Activated CD8-positive, alpha-beta memory T cell treated with anti-CD3 and anti-CD28 coated beads, Interleukin-2, amount 10 ng/mL, durations not matched to agents 7 days and 5 days (primary cell): ENCODE results near the gene OSBPL3. TPM values are rescaled to one million over a fixed set of nuclear protein-coding genes. Genes with fewer than 3 reads are reported as not detected.

Experiments
- ATAC-seq: fragments of 150-1000 bp; cut with Tn5 transposase; one replicate; pipeline ENCODE4 v1.10.0; 2021; ENCODE audit warnings: moderate library complexity
- CTCF ChIA-PET: fragments of 350-600 bp; sonication (Branson Sonifier 250); formaldehyde crosslinking; loops from one replicate; lab custom pipeline; 2021; ENCODE audit warnings: antibody characterized with exemption; lab: Charles Lee
- DNase-seq: peaks from one replicate; pipeline ENCODE4 v3.0.0-alpha.2; 2020
- H3K27ac Mint-ChIP-seq: one replicate; pipeline ENCODE4 v1.8.0; 2021; ENCODE audit warnings: mild to moderate bottlenecking, mixed read lengths
- H3K27me3 Mint-ChIP-seq: one replicate; pipeline ENCODE4 v1.8.0; 2021; ENCODE audit warnings: mixed read lengths
- H3K36me3 Mint-ChIP-seq: one replicate; pipeline ENCODE4 v1.8.0; 2021; ENCODE audit warnings: mild to moderate bottlenecking, mixed read lengths
- H3K4me1 Mint-ChIP-seq: one replicate; pipeline ENCODE4 v1.8.0; 2021; ENCODE audit warnings: mixed read lengths
- H3K4me3 Mint-ChIP-seq: one replicate; pipeline ENCODE4 v1.8.0; 2021; ENCODE audit warnings: mild to moderate bottlenecking, moderate library complexity, mixed read lengths
- H3K9me3 Mint-ChIP-seq: one replicate; pipeline ENCODE4 v1.8.0; 2022; ENCODE audit warnings: low read depth, mixed read lengths
- total RNA-seq, 2 experiments: library from RNA; stranded (reverse); gene quantifications; one replicate each; pipeline ENCODE4 v1.2.3, GENCODE V29; 2021

OSBPL3 gene
- total RNA-seq, 2 experiments from 2014 or later, result 98.3 to 133 TPM

DNA sequence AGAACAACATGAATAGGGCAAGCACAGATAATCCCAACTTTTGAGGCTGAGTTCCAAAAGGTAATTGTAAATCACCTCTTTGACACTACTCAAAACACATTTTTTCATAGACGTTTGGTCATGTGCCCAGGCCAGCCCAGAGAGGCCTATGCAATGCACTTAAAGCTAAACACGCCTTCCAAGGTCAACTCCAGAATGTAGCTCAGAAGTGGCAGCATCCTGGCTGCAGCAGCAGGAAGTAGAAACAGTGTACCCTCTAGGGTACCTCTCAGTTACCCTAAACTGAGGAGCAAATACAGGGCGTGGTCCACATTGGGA lies 58.7 kb downstream of the OSBPL3 start:
- DNase-seq (peak; percentile 67), ATAC-seq (peak; percentile 49)
- no peaks in the 10 kb centered on the region for H3K9me3 Mint-ChIP-seq
- CTCF ChIA-PET, result interaction anchor here (1.9 to 3.9 kb wide), 2 partner anchors 10 to 59 kb away, joined by 8 to 26 read pairs; partner anchors contain the start of gene OSBPL3
- H3K4me1 Mint-ChIP-seq, result peaks cover 94% of the 10 kb centered on the region
- no peaks in the 10 kb centered on the region for H3K27me3 Mint-ChIP-seq
- peak overlapping the region; percentile 91 for H3K27ac Mint-ChIP-seq
- peak overlapping the region; percentile 56 for H3K4me3 Mint-ChIP-seq
- H3K36me3 Mint-ChIP-seq, result peaks cover 30% of the 10 kb centered on the region

DNA sequence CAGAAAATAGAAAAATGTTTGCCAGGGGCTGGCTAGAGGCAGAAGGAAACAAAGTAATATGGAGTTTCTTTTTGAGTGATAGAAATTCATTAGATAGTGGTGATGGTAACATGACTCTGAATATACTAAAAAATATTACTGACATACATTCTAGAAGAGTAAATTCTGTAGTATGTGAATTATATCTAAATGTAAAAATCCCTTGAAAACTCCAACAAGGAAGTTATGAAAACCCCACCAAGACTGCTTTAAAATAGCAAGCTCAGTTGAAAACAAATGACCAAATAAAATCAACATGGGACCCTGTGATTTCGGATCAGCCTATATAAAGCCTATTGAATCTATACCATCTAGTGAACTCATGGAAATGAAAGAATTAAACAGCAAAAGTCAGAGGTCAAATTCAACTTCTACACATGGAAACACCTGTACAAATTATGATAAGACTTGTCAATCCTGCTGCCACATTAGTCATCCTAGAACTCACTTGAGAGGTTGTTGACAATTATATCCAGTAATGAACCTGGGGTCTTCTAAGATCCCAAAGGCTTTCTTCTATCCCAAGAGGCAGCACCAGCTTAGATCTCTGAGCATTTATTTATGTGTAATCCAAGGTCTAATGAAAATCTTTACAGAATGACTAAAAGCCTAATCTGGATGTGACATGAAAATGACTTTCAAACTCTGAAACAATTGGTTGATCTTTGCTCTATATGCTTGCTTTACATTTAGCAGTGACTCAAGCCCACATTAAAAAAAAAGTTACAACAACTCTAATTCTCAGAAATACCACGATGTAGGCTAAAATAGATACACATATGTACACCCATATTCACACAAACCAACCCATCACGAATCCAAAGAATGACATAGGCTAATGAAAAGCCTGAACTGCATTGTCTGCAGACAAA lies 59.3 kb downstream of the OSBPL3 start:
- Mint-ChIP-seq H3K4me3 (peak overlapping the region; percentile 56), H3K27me3 (no peaks in the 10 kb centered on the region), H3K9me3 (no peaks in the 10 kb centered on the region), H3K36me3 (peaks cover 36% of the 10 kb centered on the region), H3K27ac (peak overlapping the region; percentile 91), H3K4me1 (peaks cover 96% of the 10 kb centered on the region)
- DNase-seq (no peak), ATAC-seq (peak; percentile 73)
- CTCF ChIA-PET, result interaction anchor here (1.9 to 3.9 kb wide), 2 partner anchors 9 to 59 kb away, joined by 8 to 26 read pairs; partner anchors contain the start of gene OSBPL3

DNA sequence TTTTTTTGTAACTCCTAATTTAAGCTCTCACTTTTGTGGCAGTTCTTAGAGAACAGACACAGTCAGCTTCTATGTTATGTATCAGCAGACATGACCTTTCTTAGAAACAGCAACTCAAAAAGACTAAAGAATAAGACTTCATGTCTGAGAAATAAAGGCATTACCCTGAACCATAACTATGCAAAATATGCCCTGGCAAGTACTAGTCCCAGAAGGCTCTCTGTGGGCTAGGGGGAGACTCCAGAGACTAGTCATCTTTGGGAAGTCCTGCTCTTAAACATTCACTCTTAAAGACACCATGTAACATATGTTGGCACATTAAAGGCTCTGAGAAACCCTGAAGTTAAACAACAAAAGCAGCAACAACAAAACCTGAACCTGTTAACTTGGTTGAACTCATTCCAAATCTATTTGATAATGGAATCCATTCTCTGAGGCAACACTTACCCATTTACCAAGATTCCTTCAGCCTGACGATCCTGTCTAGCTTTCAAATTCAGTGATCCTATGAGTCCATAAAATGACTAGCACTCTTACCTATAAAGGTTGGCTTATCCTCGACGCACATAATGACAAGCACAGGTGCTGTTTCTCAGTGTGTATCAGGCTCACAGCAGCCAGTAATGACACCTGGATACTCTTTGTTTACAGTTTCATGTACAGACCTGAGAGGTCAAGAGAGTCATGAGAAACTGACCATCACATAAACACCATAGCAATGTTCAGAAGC lies 62.3 kb downstream of the OSBPL3 start:
- no peak overlapping the region for H3K4me3 Mint-ChIP-seq
- DNase-seq (no peak), ATAC-seq (no peak)
- no peaks in the 10 kb centered on the region for H3K9me3 Mint-ChIP-seq
- peaks cover 94% of the 10 kb centered on the region for H3K4me1 Mint-ChIP-seq
- H3K27me3 Mint-ChIP-seq, result no peaks in the 10 kb centered on the region
- no peak overlapping the region for H3K27ac Mint-ChIP-seq
- H3K36me3 Mint-ChIP-seq, result peaks cover 54% of the 10 kb centered on the region
- CTCF ChIA-PET, result interaction anchor here (0.5 to 1.3 kb wide), 2 partner anchors 8 to 9 kb away, joined by 3 to 4 read pairs; no protein-coding TSS in a partner anchor

- H3K4me3 Mint-ChIP-seq, result no peak overlapping the region
- no peak overlapping the region for H3K27ac Mint-ChIP-seq
- no peaks in the 10 kb centered on the region for H3K27me3 Mint-ChIP-seq
- no peak for DNase-seq
- CTCF ChIA-PET, result interaction anchor here (1.3 to 1.8 kb wide), 2 partner anchors 8 to 63 kb away, joined by 3 to 7 read pairs; partner anchors contain the start of gene OSBPL3
- peaks cover 94% of the 10 kb centered on the region for H3K4me1 Mint-ChIP-seq
- peaks cover 55% of the 10 kb centered on the region for H3K36me3 Mint-ChIP-seq
- no peaks in the 10 kb centered on the region for H3K9me3 Mint-ChIP-seq
- no peak for ATAC-seq
These were observed 63.4 kb downstream of the OSBPL3 start for GRCh38 chr7:24916463-24917040.

GRCh38 chr7:24914465-24914859 lies 65.5 kb downstream of the OSBPL3 start:
- H3K27ac Mint-ChIP-seq, result peak overlapping the region; percentile 68
- ATAC-seq (no peak), DNase-seq (no peak)
- no peak overlapping the region for H3K4me3 Mint-ChIP-seq
- H3K36me3 Mint-ChIP-seq, result peaks cover 60% of the 10 kb centered on the region
- H3K4me1 Mint-ChIP-seq, result peaks cover 93% of the 10 kb centered on the region
- CTCF ChIA-PET, result interaction anchor here (1.7 to 1.8 kb wide), 2 partner anchors 13 to 65 kb away, joined by 6 to 7 read pairs; partner anchors contain the start of gene OSBPL3
- no peaks in the 10 kb centered on the region for H3K9me3 Mint-ChIP-seq
- H3K27me3 Mint-ChIP-seq, result no peaks in the 10 kb centered on the region

DNA sequence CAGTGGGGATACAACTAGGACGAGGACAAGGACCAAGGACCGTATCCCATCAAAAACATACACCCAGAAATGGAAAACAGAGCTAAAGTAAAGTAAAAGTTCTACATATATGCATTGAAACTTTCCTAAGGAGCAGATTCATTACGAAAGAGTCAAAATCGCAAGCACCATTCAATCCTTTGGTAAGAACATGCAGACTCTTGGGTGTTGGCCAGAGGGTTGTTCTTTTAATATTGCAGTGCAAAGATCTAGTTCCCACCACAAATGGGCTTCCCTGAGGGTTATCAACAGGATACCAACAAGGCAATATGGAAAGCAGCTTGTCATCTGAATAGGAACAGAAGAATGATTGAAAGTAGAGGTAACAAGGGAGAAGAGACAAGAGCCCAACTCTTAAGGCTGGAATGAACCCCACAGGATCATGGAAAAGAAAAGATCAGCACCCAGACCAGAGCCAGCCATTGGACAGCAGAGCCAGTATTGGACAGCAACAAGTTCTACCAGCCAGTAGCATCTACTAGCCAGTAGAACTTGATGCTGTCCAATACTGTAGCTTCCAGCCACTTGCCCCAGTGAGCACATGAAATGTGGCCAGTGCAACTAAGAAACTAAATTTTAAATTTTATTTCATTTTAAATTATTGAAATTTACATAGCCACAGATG lies 66.0 kb downstream of the OSBPL3 start:
- DNase-seq (no peak), ATAC-seq (no peak)
- peak overlapping the region; percentile 99 for H3K27ac Mint-ChIP-seq
- H3K4me3 Mint-ChIP-seq, result no peak overlapping the region
- H3K9me3 Mint-ChIP-seq, result no peaks in the 10 kb centered on the region
- CTCF ChIA-PET, result interaction anchor here (1.0 to 7.6 kb wide), 4 partner anchors 13 to 94 kb away, joined by 3 to 69 read pairs (median 6); partner anchors contain the start of gene OSBPL3
- peaks cover 87% of the 10 kb centered on the region for H3K4me1 Mint-ChIP-seq
- no peaks in the 10 kb centered on the region for H3K27me3 Mint-ChIP-seq
- peaks cover 58% of the 10 kb centered on the region for H3K36me3 Mint-ChIP-seq

DNA sequence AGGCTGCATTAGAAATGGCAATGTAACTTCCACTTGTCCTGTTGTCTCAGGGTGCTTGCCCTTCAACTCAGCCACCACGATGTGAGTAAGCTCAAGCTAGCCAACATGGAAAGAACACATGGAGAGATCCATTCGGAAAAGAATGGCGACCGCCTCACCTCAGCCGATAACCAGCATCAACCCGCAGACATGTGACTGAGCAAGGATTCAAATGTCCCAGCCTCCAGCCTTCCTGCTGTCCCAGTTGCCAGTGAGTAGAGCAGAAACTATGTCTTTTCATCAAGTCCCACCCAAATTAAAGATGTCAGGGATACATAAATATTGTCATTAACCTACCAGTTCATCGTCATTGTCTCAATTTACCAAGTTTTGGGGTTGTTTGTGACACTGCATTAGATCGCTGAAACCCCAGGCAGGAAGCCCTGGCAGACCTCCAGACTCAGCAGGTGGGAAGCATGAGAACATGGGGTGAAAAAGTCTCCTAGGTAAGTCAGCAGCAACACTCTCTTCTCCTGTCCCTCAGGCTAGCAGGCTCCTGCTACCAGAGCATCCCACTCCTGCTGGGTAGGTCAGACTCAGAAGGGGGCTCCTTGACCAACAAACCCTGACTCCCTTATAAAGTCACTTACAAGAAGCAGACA lies 67.0 kb downstream of the OSBPL3 start:
- Mint-ChIP-seq H3K36me3 (peaks cover 50% of the 10 kb centered on the region), H3K9me3 (no peaks in the 10 kb centered on the region), H3K27me3 (no peaks in the 10 kb centered on the region), H3K27ac (peak overlapping the region; percentile 99), H3K4me1 (peaks cover 78% of the 10 kb centered on the region), H3K4me3 (no peak overlapping the region)
- no peak for ATAC-seq
- CTCF ChIA-PET, result interaction anchor here (1.0 to 7.6 kb wide), 7 partner anchors 11 to 181 kb away, joined by 3 to 69 read pairs (median 6); partner anchors contain the start of gene OSBPL3
- no peak for DNase-seq

DNA sequence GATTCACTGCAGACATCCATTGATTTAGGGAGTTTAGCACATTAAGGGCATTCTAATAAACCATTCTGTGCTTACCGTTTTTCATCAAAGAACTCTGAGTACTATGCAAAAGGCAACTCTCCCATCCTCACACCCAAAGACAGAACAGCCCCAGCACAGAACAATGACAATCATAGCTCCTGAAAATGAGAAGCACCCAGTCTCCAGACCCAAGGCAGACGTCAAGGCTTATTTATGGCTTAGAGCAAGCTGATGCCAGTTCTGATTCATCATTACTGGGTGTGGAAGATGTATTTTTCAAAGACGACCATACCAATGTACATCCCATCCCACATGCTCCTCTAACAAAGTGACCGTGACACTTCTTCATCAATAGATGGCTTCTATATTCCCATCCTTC lies 67.6 kb downstream of the OSBPL3 start:
- Mint-ChIP-seq H3K4me3 (no peak overlapping the region), H3K27ac (peak overlapping the region; percentile 99)
- no peak for DNase-seq

GRCh38 chr7:24911213-24911603 lies 68.8 kb downstream of the OSBPL3 start:
- no peaks in the 10 kb centered on the region for H3K9me3 Mint-ChIP-seq
- ATAC-seq (peak; percentile 45), DNase-seq (peak; percentile 68)
- H3K36me3 Mint-ChIP-seq, result peaks cover 36% of the 10 kb centered on the region
- peaks cover 61% of the 10 kb centered on the region for H3K4me1 Mint-ChIP-seq
- peak overlapping the region; percentile 99 for H3K27ac Mint-ChIP-seq
- CTCF ChIA-PET, result interaction anchor here (0.7 to 7.6 kb wide), 6 partner anchors 10 to 91 kb away, joined by 3 to 69 read pairs (median 10); partner anchors contain the start of gene OSBPL3
- no peaks in the 10 kb centered on the region for H3K27me3 Mint-ChIP-seq
- H3K4me3 Mint-ChIP-seq, result peak overlapping the region; percentile 67

More for the DNA sequence above, 67.6 kb downstream of the OSBPL3 start:
- Mint-ChIP-seq H3K27me3 (no peaks in the 10 kb centered on the region), H3K9me3 (no peaks in the 10 kb centered on the region), H3K36me3 (peaks cover 44% of the 10 kb centered on the region), H3K4me1 (peaks cover 72% of the 10 kb centered on the region)
- CTCF ChIA-PET, result interaction anchor here (1.2 to 7.6 kb wide), 7 partner anchors 9 to 181 kb away, joined by 4 to 69 read pairs (median 7); partner anchors contain the start of gene OSBPL3
- ATAC-seq, result no peak

DNA sequence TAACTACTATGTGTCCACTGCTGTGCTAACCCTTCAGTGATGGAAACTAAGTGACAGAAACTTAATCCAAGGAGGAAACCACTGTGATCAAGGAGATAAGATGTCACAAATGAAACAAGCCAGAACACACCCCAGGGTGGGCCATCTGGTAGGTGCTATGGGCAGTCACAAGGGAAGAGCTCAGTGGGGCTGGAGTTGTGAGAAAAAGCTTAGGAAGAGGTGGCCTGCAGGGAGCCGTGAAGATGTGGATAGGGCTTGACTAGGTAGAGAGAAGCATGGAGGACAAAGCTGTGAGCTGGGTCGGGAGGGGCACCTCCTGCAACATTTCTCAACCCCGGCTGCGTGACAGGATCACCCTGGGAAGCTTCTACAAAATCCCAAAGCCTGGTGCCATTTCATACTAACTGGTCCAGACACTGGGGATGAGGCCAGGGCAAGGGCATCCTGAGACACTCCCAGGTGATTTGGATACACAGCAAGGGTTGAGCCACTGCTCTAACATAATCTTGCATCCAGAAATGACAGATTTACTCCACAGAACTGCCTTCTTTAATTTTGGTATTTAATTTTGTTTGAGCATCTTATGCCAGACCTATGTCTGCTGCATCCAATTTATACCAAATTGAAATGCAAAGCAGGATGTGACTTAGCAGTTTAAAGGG lies 69.3 kb downstream of the OSBPL3 start:
- DNase-seq (peak; percentile 52), ATAC-seq (peak; percentile 32)
- peak overlapping the region; percentile 99 for H3K27ac Mint-ChIP-seq
- CTCF ChIA-PET, result interaction anchor here (0.7 to 7.6 kb wide), 8 partner anchors 10 to 90 kb away, joined by 3 to 69 read pairs (median 8); partner anchors contain the start of gene OSBPL3
- no peaks in the 10 kb centered on the region for H3K9me3 Mint-ChIP-seq
- H3K27me3 Mint-ChIP-seq, result no peaks in the 10 kb centered on the region
- H3K4me1 Mint-ChIP-seq, result peaks cover 56% of the 10 kb centered on the region
- peaks cover 31% of the 10 kb centered on the region for H3K36me3 Mint-ChIP-seq
- peak overlapping the region; percentile 67 for H3K4me3 Mint-ChIP-seq

DNA sequence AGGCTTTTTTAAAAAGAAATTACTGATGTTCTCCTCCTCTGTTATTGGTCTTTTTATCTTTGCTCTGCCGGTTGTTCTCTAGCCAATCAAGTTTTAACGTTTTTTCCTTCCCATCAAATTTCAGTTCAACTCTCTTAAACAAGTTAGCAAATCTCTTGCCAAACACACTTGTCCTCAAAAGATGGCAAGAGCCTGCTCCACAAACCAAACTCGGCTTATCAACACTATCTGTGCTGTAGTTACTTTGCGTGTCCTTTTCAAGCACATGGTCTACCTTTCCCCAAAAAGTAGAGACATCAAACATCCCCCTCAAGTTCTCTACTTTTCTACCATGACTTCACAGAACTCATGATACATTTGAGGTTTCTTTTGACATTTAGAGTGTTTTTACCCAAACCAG lies 71.3 kb downstream of the OSBPL3 start:
- Mint-ChIP-seq H3K4me1 (peaks cover 44% of the 10 kb centered on the region), H3K9me3 (no peaks in the 10 kb centered on the region), H3K4me3 (no peak overlapping the region), H3K27me3 (no peaks in the 10 kb centered on the region), H3K27ac (no peak overlapping the region), H3K36me3 (peaks cover 27% of the 10 kb centered on the region)
- CTCF ChIA-PET, result interaction anchor here (1.0 to 7.6 kb wide), 4 partner anchors 9 to 71 kb away, joined by 3 to 69 read pairs (median 4); partner anchors contain the start of gene OSBPL3
- DNase-seq (no peak), ATAC-seq (no peak)
